ENCODE measurements around the gene SDK1.

SDK1 gene

DNA sequence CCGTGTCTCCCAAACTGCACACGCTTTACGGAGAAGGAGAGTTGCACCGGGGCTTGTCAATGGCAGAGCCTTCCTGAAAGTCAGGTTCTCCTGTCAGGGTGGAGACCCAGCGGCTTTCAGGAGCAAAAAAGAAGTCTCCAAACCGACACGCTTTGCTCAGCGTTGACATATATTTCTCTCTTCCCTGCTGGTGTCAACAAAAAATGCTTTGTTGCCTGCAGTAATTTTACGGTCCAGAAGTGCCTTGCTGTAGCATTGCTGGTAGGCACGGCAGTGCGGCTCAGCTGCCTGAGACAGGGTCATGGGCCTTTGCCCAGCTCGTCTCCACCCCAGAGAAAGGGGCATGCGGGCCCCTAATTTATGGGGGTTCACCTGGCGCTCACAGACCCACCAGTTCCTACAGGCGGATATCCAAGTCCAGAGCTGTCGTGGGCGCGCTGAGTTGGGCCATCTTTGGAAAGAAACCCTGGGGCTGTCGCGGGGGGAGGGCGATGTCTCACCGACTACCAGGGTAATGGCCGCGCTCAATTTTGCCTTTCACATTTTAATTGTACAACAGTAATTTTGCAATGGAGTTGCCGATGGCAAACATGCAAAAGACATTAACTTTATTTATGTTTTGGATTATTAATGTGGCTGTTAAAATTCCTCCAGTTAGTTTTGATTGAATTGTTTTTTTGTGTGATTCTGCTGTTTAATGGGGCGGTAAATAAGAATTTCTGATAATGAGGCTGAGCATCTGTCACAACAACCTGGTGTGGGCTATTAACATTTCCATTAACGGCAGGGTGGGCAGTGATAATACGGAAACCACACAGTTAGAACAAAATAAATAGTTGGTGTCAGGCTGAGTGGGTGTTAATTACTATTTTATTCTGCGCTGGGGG lies 902.8 kb downstream of the SDK1 start:
- Histone ChIP-seq H3K4me3 (ENCODE audit: low read depth in 1 of 2, low read length in 2 of 2) (no peak overlapping the region), H3K4me1 (ENCODE audit: insufficient read depth, low read length) (peaks cover 7% of the 10 kb centered on the region), H3K9me3 (ENCODE audit: low read length) (no peaks in the 10 kb centered on the region), H3K36me3 (ENCODE audit: insufficient read depth, low read length) (no peaks in the 10 kb centered on the region), H3K27me3 (ENCODE audit: control insufficient read depth in 1 of 2, insufficient read depth in 2 of 2, low read length in 2 of 2) (no peaks in the 10 kb centered on the region), H3K9ac (ENCODE audit: low read length) (no peak overlapping the region), H3K27ac (ENCODE audit: low read depth, low read length) (no peak overlapping the region)

DNA sequence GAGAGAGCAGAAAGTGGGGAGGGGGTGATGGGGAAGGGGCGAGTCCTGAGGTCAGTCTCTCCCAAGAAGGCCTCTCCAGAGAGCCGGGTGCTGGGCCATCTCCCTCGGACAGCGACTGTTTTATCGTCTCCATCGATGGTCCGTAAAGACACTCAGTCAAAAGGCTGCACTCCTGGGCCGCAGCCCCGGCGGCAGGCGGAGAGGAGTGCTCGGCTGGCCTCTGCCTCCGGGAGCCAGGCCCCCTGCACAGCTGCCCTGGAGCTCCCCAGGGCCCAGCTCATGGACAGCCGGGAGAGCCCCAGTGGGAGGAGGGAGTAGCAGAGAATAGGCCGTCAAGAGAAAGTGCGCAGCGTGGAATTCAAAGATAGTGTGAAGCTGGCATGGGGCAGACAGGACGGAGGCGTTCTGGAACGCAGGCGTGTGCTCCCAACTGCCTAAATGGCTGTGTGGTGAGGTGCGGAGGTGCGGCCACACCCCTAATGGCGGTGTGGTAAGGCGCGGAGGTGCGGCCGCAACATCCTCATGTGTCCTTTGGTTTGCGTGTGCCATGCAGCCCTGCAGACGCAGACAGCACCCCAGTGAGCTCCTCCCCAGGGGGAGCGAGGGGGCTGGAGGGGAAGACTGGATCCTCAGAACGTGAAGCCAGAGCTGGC lies 903.6 kb downstream of the SDK1 start:
- H3K4me1 ChIP-seq (ENCODE audit: insufficient read depth, low read length): peaks cover 7% of the 10 kb centered on the region

DNA sequence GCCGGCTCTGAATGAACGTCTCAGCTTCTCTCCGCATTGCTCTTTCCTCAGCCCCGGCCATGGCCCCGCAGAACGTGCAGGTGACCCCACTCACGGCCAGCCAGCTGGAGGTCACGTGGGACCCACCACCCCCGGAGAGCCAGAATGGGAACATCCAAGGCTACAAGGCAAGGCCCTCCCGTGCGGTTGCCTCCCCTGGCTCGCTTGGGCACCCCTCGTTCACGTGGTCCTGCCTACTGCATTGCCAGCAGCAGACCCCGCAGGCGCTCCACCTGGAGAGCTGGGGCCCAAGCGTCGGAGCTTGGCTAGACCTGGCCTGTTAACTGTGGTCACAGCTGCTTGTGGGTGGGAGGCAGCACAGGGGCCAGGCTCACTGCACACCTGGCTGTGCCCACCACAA lies 904.8 kb downstream of the SDK1 start:
- Histone ChIP-seq H3K27me3 (ENCODE audit: control insufficient read depth in 1 of 2, insufficient read depth in 2 of 2, low read length in 2 of 2) (no peaks in the 10 kb centered on the region), H3K9ac (ENCODE audit: low read length) (no peak overlapping the region), H3K4me3 (ENCODE audit: low read depth in 1 of 2, low read length in 2 of 2) (no peak overlapping the region), H3K4me1 (ENCODE audit: insufficient read depth, low read length) (peaks cover 7% of the 10 kb centered on the region), H3K27ac (ENCODE audit: low read depth, low read length) (no peak overlapping the region), H3K36me3 (ENCODE audit: insufficient read depth, low read length) (no peaks in the 10 kb centered on the region), H3K9me3 (ENCODE audit: low read length) (no peaks in the 10 kb centered on the region)

More for the DNA sequence above, 903.6 kb downstream of the SDK1 start:
- no peak overlapping the region for H3K9ac ChIP-seq (ENCODE audit: low read length)
- H3K27ac ChIP-seq (ENCODE audit: low read depth, low read length): no peak overlapping the region
- H3K36me3 ChIP-seq (ENCODE audit: insufficient read depth, low read length): no peaks in the 10 kb centered on the region
- no peak overlapping the region for H3K4me3 ChIP-seq (ENCODE audit: low read depth in 1 of 2, low read length in 2 of 2)
- no peaks in the 10 kb centered on the region for H3K9me3 ChIP-seq (ENCODE audit: low read length)
- H3K27me3 ChIP-seq (ENCODE audit: control insufficient read depth in 1 of 2, insufficient read depth in 2 of 2, low read length in 2 of 2): no peaks in the 10 kb centered on the region

DNA sequence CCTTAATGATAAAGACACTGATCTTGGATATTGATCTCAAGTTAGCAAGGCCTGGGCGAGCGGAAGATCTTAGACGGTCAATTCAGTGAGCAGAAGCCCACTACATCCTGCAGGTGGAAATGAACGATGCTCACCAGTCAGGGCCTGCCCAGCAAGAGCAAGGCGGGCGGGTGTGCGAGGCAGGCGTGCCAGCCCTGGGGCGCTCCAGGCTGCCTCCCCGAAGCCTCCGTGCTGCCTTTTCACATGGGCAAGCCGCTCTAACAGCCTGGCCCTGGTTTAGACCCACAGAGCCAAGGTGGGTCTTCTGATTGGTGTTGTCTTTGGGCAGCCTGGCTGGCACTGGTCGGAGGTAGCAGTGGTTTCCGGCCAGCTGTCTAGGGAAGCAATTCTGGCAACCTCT lies 906.0 kb downstream of the SDK1 start:
- no peaks in the 10 kb centered on the region for H3K27me3 ChIP-seq (ENCODE audit: control insufficient read depth in 1 of 2, insufficient read depth in 2 of 2, low read length in 2 of 2)
- H3K36me3 ChIP-seq (ENCODE audit: insufficient read depth, low read length): no peaks in the 10 kb centered on the region
- peaks cover 7% of the 10 kb centered on the region for H3K4me1 ChIP-seq (ENCODE audit: insufficient read depth, low read length)
- no peak overlapping the region for H3K4me3 ChIP-seq (ENCODE audit: low read depth in 1 of 2, low read length in 2 of 2)
- H3K27ac ChIP-seq (ENCODE audit: low read depth, low read length): no peak overlapping the region
- H3K9ac ChIP-seq (ENCODE audit: low read length): no peak overlapping the region
- no peaks in the 10 kb centered on the region for H3K9me3 ChIP-seq (ENCODE audit: low read length)

DNA sequence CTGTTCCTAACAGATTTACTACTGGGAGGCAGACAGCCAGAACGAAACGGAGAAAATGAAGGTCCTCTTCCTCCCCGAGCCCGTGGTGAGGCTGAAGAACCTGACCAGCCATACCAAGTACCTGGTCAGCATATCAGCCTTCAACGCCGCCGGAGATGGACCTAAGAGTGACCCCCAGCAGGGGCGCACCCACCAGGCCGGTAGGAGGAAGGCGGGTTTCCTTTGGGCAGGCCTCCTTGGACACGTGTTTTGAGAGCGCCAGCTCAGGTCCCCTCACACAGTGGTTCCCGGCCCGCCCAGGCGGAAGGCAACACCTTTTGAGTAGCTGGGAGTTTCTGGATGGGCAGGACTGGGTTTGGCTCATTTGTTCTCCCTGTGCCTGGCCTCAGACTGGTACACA lies 907.0 kb downstream of the SDK1 start:
- Histone ChIP-seq H3K9ac (ENCODE audit: low read length) (no peak overlapping the region), H3K9me3 (ENCODE audit: low read length) (no peaks in the 10 kb centered on the region), H3K27me3 (ENCODE audit: control insufficient read depth in 1 of 2, insufficient read depth in 2 of 2, low read length in 2 of 2) (no peaks in the 10 kb centered on the region), H3K4me1 (ENCODE audit: insufficient read depth, low read length) (peaks cover 7% of the 10 kb centered on the region), H3K4me3 (ENCODE audit: low read depth in 1 of 2, low read length in 2 of 2) (no peak overlapping the region), H3K36me3 (ENCODE audit: insufficient read depth, low read length) (no peaks in the 10 kb centered on the region), H3K27ac (ENCODE audit: low read depth, low read length) (no peak overlapping the region)

DNA sequence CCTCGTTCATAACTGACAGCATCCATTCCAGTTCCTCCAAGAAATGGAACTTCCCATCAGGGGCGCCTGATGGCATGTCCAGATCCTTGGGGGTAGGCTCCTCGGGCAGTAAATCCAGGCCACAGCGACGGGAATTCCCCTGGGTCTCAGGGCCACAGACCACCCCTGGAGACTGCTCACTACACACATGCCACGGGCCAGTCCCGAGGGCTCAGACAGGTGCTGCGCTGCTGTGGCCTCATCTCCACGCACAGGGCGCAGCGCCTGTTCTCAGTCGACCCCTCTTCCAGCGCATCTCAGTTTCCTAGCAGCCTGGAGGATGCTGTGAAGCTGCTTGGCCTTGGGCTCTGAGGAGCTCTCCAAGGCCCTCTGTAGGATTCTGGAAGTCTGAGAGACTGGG lies 907.5 kb downstream of the SDK1 start:
- no peaks in the 10 kb centered on the region for H3K27me3 ChIP-seq (ENCODE audit: control insufficient read depth in 1 of 2, insufficient read depth in 2 of 2, low read length in 2 of 2)
- H3K9me3 ChIP-seq (ENCODE audit: low read length): no peaks in the 10 kb centered on the region
- H3K4me1 ChIP-seq (ENCODE audit: insufficient read depth, low read length): peaks cover 7% of the 10 kb centered on the region
- no peak overlapping the region for H3K4me3 ChIP-seq (ENCODE audit: low read depth in 1 of 2, low read length in 2 of 2)
- no peaks in the 10 kb centered on the region for H3K36me3 ChIP-seq (ENCODE audit: insufficient read depth, low read length)
- no peak overlapping the region for H3K9ac ChIP-seq (ENCODE audit: low read length)
- H3K27ac ChIP-seq (ENCODE audit: low read depth, low read length): no peak overlapping the region

DNA sequence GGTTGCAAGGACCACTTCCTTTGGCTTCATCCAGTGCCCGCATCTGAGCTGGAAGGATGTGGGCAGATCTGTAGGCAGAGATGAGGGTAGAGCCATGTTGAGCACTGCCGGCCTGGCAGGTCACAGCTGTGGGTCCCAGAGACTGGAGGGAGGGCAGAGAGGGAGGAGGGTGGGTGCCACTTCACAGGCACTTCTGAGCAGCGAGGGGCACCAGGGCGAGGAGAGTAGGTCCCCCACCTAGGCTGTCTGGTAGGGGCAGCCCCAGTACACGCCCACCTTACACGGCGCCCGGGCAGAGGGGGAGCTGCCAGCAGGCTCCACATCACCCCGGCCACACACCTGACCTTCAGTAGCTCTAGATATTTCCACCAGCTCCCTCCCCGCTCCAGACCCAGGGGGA lies 908.1 kb downstream of the SDK1 start:
- Histone ChIP-seq H3K9ac (ENCODE audit: low read length) (no peak overlapping the region), H3K27me3 (ENCODE audit: control insufficient read depth in 1 of 2, insufficient read depth in 2 of 2, low read length in 2 of 2) (no peaks in the 10 kb centered on the region), H3K27ac (ENCODE audit: low read depth, low read length) (no peak overlapping the region), H3K36me3 (ENCODE audit: insufficient read depth, low read length) (no peaks in the 10 kb centered on the region), H3K4me3 (ENCODE audit: low read depth in 1 of 2, low read length in 2 of 2) (no peak overlapping the region), H3K9me3 (ENCODE audit: low read length) (no peaks in the 10 kb centered on the region), H3K4me1 (ENCODE audit: insufficient read depth, low read length) (peaks cover 5% of the 10 kb centered on the region)

DNA sequence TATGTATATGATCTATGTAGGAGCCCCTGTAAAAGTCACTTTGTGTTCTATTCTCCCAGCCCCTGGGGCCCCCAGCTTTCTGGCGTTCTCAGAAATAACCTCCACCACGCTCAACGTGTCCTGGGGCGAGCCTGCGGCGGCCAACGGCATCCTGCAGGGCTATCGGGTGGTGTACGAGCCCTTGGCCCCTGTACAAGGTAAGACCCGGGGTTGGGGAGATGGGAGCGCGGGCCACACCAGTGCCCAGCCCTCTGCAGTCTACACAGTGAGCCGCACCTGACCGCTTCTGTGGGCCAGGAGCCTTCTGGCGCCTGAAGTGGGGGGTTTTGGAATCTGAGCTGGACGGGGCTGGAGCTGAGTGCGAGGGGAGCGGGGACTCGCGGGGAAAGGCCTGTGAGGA lies 908.9 kb downstream of the SDK1 start:
- H3K27me3 ChIP-seq (ENCODE audit: control insufficient read depth in 1 of 2, insufficient read depth in 2 of 2, low read length in 2 of 2): no peaks in the 10 kb centered on the region
- H3K9ac ChIP-seq (ENCODE audit: low read length): no peak overlapping the region
- H3K9me3 ChIP-seq (ENCODE audit: low read length): no peaks in the 10 kb centered on the region
- no peaks in the 10 kb centered on the region for H3K4me1 ChIP-seq (ENCODE audit: insufficient read depth, low read length)
- no peak overlapping the region for H3K4me3 ChIP-seq (ENCODE audit: low read depth in 1 of 2, low read length in 2 of 2)
- no peaks in the 10 kb centered on the region for H3K36me3 ChIP-seq (ENCODE audit: insufficient read depth, low read length)
- H3K27ac ChIP-seq (ENCODE audit: low read depth, low read length): no peak overlapping the region

DNA sequence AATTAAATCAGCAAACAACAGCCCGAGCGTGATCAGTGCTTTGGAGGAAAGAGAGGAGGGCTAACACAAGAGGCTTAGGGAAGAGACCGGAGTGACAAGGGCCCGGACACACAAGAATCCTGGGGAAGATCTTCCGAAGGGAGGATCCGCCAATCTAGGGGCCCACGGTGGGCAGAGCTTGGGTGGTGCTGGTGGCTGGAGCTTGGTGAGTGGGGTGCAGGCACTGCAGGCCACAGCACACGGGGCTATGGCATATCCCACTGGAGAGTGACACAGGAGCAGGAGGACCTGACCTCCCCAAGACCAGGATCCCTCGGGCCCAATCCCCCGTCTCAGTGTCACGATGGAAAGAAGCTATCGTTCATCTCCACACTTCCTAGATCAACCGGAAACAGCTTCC lies 909.8 kb downstream of the SDK1 start:
- H3K4me1 ChIP-seq (ENCODE audit: insufficient read depth, low read length): no peaks in the 10 kb centered on the region
- no peaks in the 10 kb centered on the region for H3K36me3 ChIP-seq (ENCODE audit: insufficient read depth, low read length)
- H3K9me3 ChIP-seq (ENCODE audit: low read length): no peaks in the 10 kb centered on the region
- H3K9ac ChIP-seq (ENCODE audit: low read length): no peak overlapping the region
- H3K4me3 ChIP-seq (ENCODE audit: low read depth in 1 of 2, low read length in 2 of 2): no peak overlapping the region
- no peak overlapping the region for H3K27ac ChIP-seq (ENCODE audit: low read depth, low read length)
- no peaks in the 10 kb centered on the region for H3K27me3 ChIP-seq (ENCODE audit: control insufficient read depth in 1 of 2, insufficient read depth in 2 of 2, low read length in 2 of 2)

DNA sequence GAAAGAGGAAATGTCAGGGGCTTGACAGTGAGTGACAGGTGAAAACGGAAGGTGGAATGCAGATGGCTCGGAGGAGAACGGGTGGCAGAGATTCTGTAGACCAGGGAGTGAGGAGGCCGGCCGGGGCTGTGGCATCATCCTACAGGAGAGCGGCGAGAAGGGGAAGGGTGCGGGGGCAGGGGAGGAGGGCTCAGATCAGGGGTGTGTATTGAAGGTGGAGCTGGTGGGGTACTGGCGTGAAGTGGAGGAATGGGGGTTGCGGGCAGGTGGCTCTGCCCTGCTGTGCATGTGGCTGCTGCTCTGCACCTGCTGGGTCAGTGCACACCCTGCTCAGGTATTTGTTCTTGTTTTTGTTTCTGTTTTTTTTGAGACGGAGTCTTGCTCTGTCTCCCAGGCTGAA lies 910.2 kb downstream of the SDK1 start:
- Histone ChIP-seq H3K4me1 (ENCODE audit: insufficient read depth, low read length) (no peaks in the 10 kb centered on the region), H3K27ac (ENCODE audit: low read depth, low read length) (no peak overlapping the region), H3K27me3 (ENCODE audit: control insufficient read depth in 1 of 2, insufficient read depth in 2 of 2, low read length in 2 of 2) (no peaks in the 10 kb centered on the region), H3K9ac (ENCODE audit: low read length) (no peak overlapping the region), H3K36me3 (ENCODE audit: insufficient read depth, low read length) (no peaks in the 10 kb centered on the region), H3K4me3 (ENCODE audit: low read depth in 1 of 2, low read length in 2 of 2) (no peak overlapping the region), H3K9me3 (ENCODE audit: low read length) (no peaks in the 10 kb centered on the region)

DNA sequence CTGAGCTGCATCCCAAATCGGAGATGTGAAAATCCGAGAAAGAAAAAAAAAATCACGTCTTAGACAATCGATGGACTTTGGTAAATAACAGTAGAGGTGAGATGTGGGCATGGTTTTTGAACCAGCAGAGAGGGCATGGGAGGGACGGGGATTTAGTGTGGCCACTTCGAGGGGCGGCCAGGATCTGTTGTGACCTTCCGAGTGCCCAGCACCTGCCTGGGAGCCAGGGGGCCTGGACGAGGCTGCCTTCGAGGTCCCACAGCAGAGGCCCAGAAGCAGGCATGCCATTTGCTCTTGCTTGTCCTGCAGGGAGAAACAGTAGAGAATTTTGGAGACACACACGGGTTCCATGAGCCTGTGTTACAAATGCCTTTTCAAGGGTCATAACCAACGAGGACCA lies 911.3 kb downstream of the SDK1 start:
- no peaks in the 10 kb centered on the region for H3K27me3 ChIP-seq (ENCODE audit: control insufficient read depth in 1 of 2, insufficient read depth in 2 of 2, low read length in 2 of 2)
- no peaks in the 10 kb centered on the region for H3K36me3 ChIP-seq (ENCODE audit: insufficient read depth, low read length)
- H3K9me3 ChIP-seq (ENCODE audit: low read length): no peaks in the 10 kb centered on the region
- H3K9ac ChIP-seq (ENCODE audit: low read length): no peak overlapping the region
- no peak overlapping the region for H3K27ac ChIP-seq (ENCODE audit: low read depth, low read length)
- no peaks in the 10 kb centered on the region for H3K4me1 ChIP-seq (ENCODE audit: insufficient read depth, low read length)
- no peak overlapping the region for H3K4me3 ChIP-seq (ENCODE audit: low read depth in 1 of 2, low read length in 2 of 2)

Data from muscle layer of colon (tissue), 2 donors.